GM12878 (cell line): ENCODE measurements around the gene METTL15. TPM values are rescaled to one million over a fixed set of nuclear protein-coding genes. Genes with fewer than 3 reads are reported as not detected.
"Not testable (repeated sequence)": the region's sequence is repeated elsewhere in the genome, so short reads cannot be mapped to it uniquely, and the experiment has no call there.

Experiments used
- ATAC-seq: fragments of 200-7000 bp; cut with Tn5 transposase; 3 replicates; pipeline ENCODE4 v1.9.1; 2020; ENCODE audit warnings: mild to moderate bottlenecking, moderate library complexity
- BruUV-seq: library from RNA; stranded (reverse); fragments of 400-500 nt; replicated peaks from 2 replicates; lab custom pipeline; 2021; lab: Mats Ljungman, UMichigan
- CTCF ChIA-PET: fragments of 300-600 bp; sonication (Branson Sonifier 250); formaldehyde crosslinking; extraction: SDS; loops from one replicate; lab custom pipeline; 2021; ENCODE audit warnings: inconsistent platforms; lab: Yijun Ruan, JAX
- POLR2A ChIA-PET: fragments of 350-600 bp; formaldehyde crosslinking; extraction: SDS; loops from one replicate; lab custom pipeline; 2021; ENCODE audit warnings: inconsistent platforms; lab: Charles Lee
- RAD21 ChIA-PET: fragments of 300-600 bp; sonication (Branson Sonifier 250); formaldehyde crosslinking; loops from one replicate; lab custom pipeline; 2023; ENCODE audit warnings: antibody characterized with exemption; ENCODE audit not compliant: unreplicated experiment; lab: Charles Lee
- SMC1A ChIA-PET: fragments of 300-600 bp; sonication (Branson Sonifier 250); formaldehyde crosslinking; loops from one replicate; lab custom pipeline; 2023; ENCODE audit not compliant: unreplicated experiment, uncharacterized antibody; lab: Charles Lee
- DNase-seq: peaks from one replicate; pipeline ENCODE4 v3.0.0-alpha.2; 2011; ENCODE audit warnings: low read depth, low spot score
- FAIRE-seq: peaks from 3 replicates; lab custom pipeline; 2011; peaks lifted over from hg19 to GRCh38; lab: Jason Lieb, UNC
- H2AFZ ChIP-seq: 2 replicates; pipeline ENCODE4 v1.6.0; 2011; ENCODE audit warnings: low read depth, low read length, control low read depth; ENCODE audit not compliant: control insufficient read depth
- H3K27ac ChIP-seq: 2 replicates; pipeline ENCODE4 v1.5.1; 2011; ENCODE audit warnings: control low read depth; ENCODE audit not compliant: control insufficient read depth, insufficient read depth
- H3K27me3 ChIP-seq, 2 experiments: replicated peaks in 1 of 2; 2 replicates each; pipeline versions ENCODE4 v1.6.0 to v1.6.1; 2011; ENCODE audit warnings: low read length in 1 of 2; ENCODE audit not compliant: control insufficient read depth in 2 of 2, insufficient read depth in 2 of 2
- H3K36me3 ChIP-seq, 2 experiments: 2 replicates each; pipeline ENCODE4 v1.5.1; 2011; ENCODE audit warnings: low read length in 1 of 2; ENCODE audit not compliant: control insufficient read depth in 2 of 2, insufficient read depth in 2 of 2
- H3K4me1 ChIP-seq: 2 replicates; pipeline ENCODE4 v1.6.1; 2011; ENCODE audit warnings: mild to moderate bottlenecking, low read length, moderate library complexity, mixed read lengths; ENCODE audit not compliant: control insufficient read depth, insufficient read depth
- H3K4me2 ChIP-seq: 2 replicates; pipeline ENCODE4 v1.6.0; 2011; ENCODE audit warnings: control low read depth; ENCODE audit not compliant: control insufficient read depth, insufficient read depth
- H3K4me3 ChIP-seq: fragments of 200-600 bp; sonication (generic); 2 replicates; pipeline ENCODE4 v1.5.1; 2016
- H3K79me2 ChIP-seq: 2 replicates; pipeline ENCODE4 v1.6.0; 2011; ENCODE audit warnings: low read length; ENCODE audit not compliant: control insufficient read depth, insufficient read depth
- H3K9ac ChIP-seq: 2 replicates; pipeline ENCODE4 v1.8.0; 2011; ENCODE audit warnings: low read length, control low read depth, mixed read lengths; ENCODE audit not compliant: control insufficient read depth, insufficient read depth
- H3K9me3 ChIP-seq: replicated peaks from 3 replicates; pipeline ENCODE4 v1.5.1; 2011; ENCODE audit warnings: mild to moderate bottlenecking, low read length; ENCODE audit not compliant: control insufficient read depth, insufficient read depth
- H4K20me1 ChIP-seq: 2 replicates; pipeline ENCODE4 v1.6.0; 2011; ENCODE audit not compliant: control insufficient read depth, insufficient read depth
- ASH2L ChIP-seq: fragments of 300-600, 200-600 bp; sonication (generic); IDR thresholded peaks from 2 replicates; pipeline ENCODE4 v1.6.1; 2017; ENCODE audit warnings: low read depth, mild to moderate bottlenecking, borderline replicate concordance
- ATF7 ChIP-seq: fragments of 450-650 bp; IDR thresholded peaks from 2 replicates; pipeline ENCODE4 v1.6.1; 2016; ENCODE audit warnings: low read depth, mild to moderate bottlenecking
- BMI1 ChIP-seq: fragments of 450-650 bp; IDR thresholded peaks from 2 replicates; pipeline ENCODE4 v1.6.1; 2016; ENCODE audit warnings: mild to moderate bottlenecking, moderate library complexity, borderline replicate concordance
- POLR2AphosphoS5 ChIP-seq: IDR thresholded peaks from 2 replicates; pipeline ENCODE4 v1.6.1; 2011; ENCODE audit warnings: mild to moderate bottlenecking, low read length, inconsistent platforms
- RAD51 ChIP-seq: fragments of 450-650 bp; IDR thresholded peaks from 2 replicates; pipeline ENCODE4 v1.6.1; 2016; ENCODE audit warnings: moderate library complexity, mild to moderate bottlenecking, inconsistent platforms
- SREBF2 ChIP-seq: IDR thresholded peaks from 2 replicates; pipeline ENCODE4 v1.6.1; 2012; ENCODE audit warnings: mild to moderate bottlenecking, low read length
- WGBS: methylation state at CpG from one replicate; pipeline ENCODE4 v1.1.6; 2016; ENCODE audit warnings: low lambda C conversion rate; ENCODE audit not compliant: insufficient replicate concordance, insufficient coverage; ENCODE audit errors: missing lambda C conversion rate; 5-methylcytosine and 5-hydroxymethylcytosine counted together
- in situ Hi-C: fragments of 300-500 bp; cut with MboI; formaldehyde crosslinking; loops from 9 replicates; pipeline ENCODE4 v1.14.3; 2018; ENCODE audit warnings: mixed read lengths
- intact Hi-C: fragments of 100-400 bp; cut with micrococcal nuclease; formaldehyde crosslinking; loops from one replicate; pipeline ENCODE4 v1.14.2; 2022; ENCODE audit not compliant: unreplicated experiment
- polyA plus RNA-seq, 11 experiments: library from polyadenylated mRNA; depleted of rRNA in 4 of 11; unstranded in 6 of 11; stranded (reverse) in 5 of 11; fragments of >200 nt; fragmentation: Nextera tagmentation in 4 of 11; fragmentation: Illumina TruSeq in 1 of 11; extraction: Ambion mirVana in 4 of 11; extraction: Trizol in 1 of 11; gene quantifications; 1 replicate in 1 of 11; 2 replicates in 10 of 11; pipeline versions ENCODE4 v1.2.1 to v1.2.3, GENCODE V29; 2011 to 2016; ENCODE audit warnings: inconsistent platforms in 2 of 11, missing spikeins in 2 of 11, low read depth in 1 of 11
- total RNA-seq, 4 experiments: library from RNA; depleted of rRNA in 3 of 4; stranded (reverse); fragments of >200 nt in 3 of 4; fragmentation: Illumina TruSeq in 1 of 4; extraction: Trizol in 1 of 4; gene quantifications; 2 replicates each; pipeline versions ENCODE4 v1.2.1 to v1.2.3, GENCODE V29; 2013 to 2021

METTL15 gene
- total and polyA plus RNA-seq, 10 of the 15 experiments (the other 5 are each of a cell fraction or from before 2014, with no cell fraction given) = 7.9 to 16.9 (median 14.4) TPM

- no peak for ATAC-seq
- Histone ChIP-seq H3K79me2 (no peaks in the 10 kb centered on the region), H3K9me3 (peaks cover 6% of the 10 kb centered on the region; the same call in 2 of the 3 replicates), H3K4me2 (no peak overlapping the region), H3K27ac (no peak overlapping the region), H3K27me3 (no peaks in the 10 kb centered on the region), H3K9ac (no peak overlapping the region), H2AFZ (no peak overlapping the region), H3K4me1 (no peaks in the 10 kb centered on the region), H3K4me3 (no peak overlapping the region), H4K20me1 (no peaks in the 10 kb centered on the region), H3K36me3 (peaks cover 0 to 7% of the 10 kb centered on the region in 2 experiments; a peak in 2 of 4 replicates)
- ChIA-PET SMC1A (no interaction called here), RAD21 (no interaction called here), CTCF (interaction anchor here (1.2 kb wide), 1 partner anchor 12 kb away, joined by 3 read pairs; no protein-coding TSS in a partner anchor), POLR2A (no interaction called here)
- 100% methylated on average over 1 of the region's 1 CpG for WGBS
- TF ChIP-seq ATF7 = no peak
- no peak for TF ChIP-seq RAD51
- no peak for TF ChIP-seq BMI1
- no peak for DNase-seq
- BruUV-seq = no TSS peak
- intact Hi-C loops (no loop called here), in situ Hi-C loops (no loop called here)
- no peak for FAIRE-seq
These were observed 24.4 kb downstream of the METTL15 start for GRCh38 chr11:28132548-28132947.

- SMC1A ChIA-PET = no interaction called here
- H3K4me2 ChIP-seq = no peak overlapping the region
- TF ChIP-seq SREBF2 (no peak), POLR2AphosphoS5 (no peak), ASH2L (no peak)
- TF ChIP-seq, all 136 proteins: peak for 0
- H3K4me3 ChIP-seq = no peak overlapping the region
- H3K36me3 ChIP-seq = peaks cover 0 to 7% of the 10 kb centered on the region in 2 experiments; a peak in 2 of 4 replicates
- intact Hi-C loops = no loop called here
- peaks cover 11% of the 10 kb centered on the region; the same call in 2 of the 3 replicates for H3K9me3 ChIP-seq
- H3K27ac ChIP-seq = no peak overlapping the region
- 97% methylated on average over 3 of the region's 3 CpGs for WGBS
- no peaks in the 10 kb centered on the region for H3K27me3 ChIP-seq
- in situ Hi-C loops = no loop called here
- H4K20me1 ChIP-seq = no peaks in the 10 kb centered on the region
- no TSS peak for BruUV-seq
- FAIRE-seq (no peak), ATAC-seq (no peak), DNase-seq (no peak)
- H3K79me2 ChIP-seq = no peaks in the 10 kb centered on the region
- no peaks in the 10 kb centered on the region for H3K4me1 ChIP-seq
- ChIA-PET RAD21 (no interaction called here), CTCF (no interaction called here), POLR2A (no interaction called here)
- no peak overlapping the region for H3K9ac ChIP-seq
- no peak overlapping the region for H2AFZ ChIP-seq
These were observed 25.0 kb downstream of the METTL15 start for GRCh38 chr11:28133146-28133545.

- CTCF ChIA-PET = not testable (repeated sequence)
These were observed 28.0 kb downstream of the METTL15 start for GRCh38 chr11:28136157-28136556.

More at GRCh38 chr11:28136157-28136556, 28.0 kb downstream of the METTL15 start:
- H3K27ac ChIP-seq, H3K4me2 ChIP-seq, RAD21 ChIA-PET, BruUV-seq, H3K36me3 ChIP-seq, H3K27me3 ChIP-seq, in situ Hi-C loops, H3K79me2 ChIP-seq, POLR2A ChIA-PET, H3K9ac ChIP-seq, FAIRE-seq, H3K4me1 ChIP-seq, H4K20me1 ChIP-seq, H3K4me3 ChIP-seq, DNase-seq, H2AFZ ChIP-seq, ATAC-seq, intact Hi-C loops: not testable (repeated sequence)
- peaks cover 24% of the 10 kb centered on the region for H3K9me3 ChIP-seq
- 98% methylated on average over 4 of the region's 4 CpGs for WGBS
- SMC1A ChIA-PET = interaction anchor here (1.2 kb wide), 1 partner anchor 27 kb away, joined by 3 read pairs; no protein-coding TSS in a partner anchor
